ENCODE measurements around the gene GLRX2.

DNA sequence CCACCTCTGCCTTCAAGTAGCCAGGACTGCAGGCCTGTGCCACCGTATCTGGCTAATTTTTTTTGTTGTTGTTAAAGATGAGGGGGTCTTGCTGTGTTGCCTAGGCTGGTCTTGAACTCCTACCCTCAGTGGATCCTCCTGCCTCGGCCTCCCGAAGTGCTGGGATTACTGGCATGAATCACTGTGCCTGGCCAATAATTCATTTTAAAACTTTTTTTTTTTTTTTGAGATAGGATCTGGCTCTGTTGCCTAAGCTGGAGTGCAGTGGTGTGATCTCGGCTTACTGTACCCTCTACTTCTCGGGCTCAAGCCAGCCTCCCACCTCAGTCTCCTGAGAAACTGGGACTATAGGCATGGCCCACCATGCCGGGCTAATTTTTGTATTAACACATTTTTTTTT, 20.2 kb upstream of the GLRX2 start:
- TF ChIP-seq POLR2AphosphoS5 (IDR thresholded peaks at IDR 0.05; ENCODE audit: low read depth, low read length): no peak
- no peak for TF ChIP-seq TAF1 (IDR thresholded peaks at IDR 0.05; ENCODE audit: borderline replicate concordance, low read depth, low read length)
